GM12878 (cell line): Measurements from ENCODE around the gene PCED1B.

Experiments
- BCLAF1 ChIP-seq: fragments of 450-650 bp; IDR thresholded peaks from 2 replicates; pipeline ENCODE4 v1.6.1; 2017; ENCODE audit warnings: antibody characterized with exemption, mild to moderate bottlenecking, moderate library complexity
- CBFB ChIP-seq: IDR thresholded peaks from 2 replicates; pipeline ENCODE4 v1.6.1; 2016; ENCODE audit warnings: antibody characterized with exemption, low read depth
- EGR1 ChIP-seq, 2 experiments: IDR thresholded peaks; 1 replicate in 1 of 2; 2 replicates in 1 of 2; pipeline ENCODE4 v1.6.1; 2011 to 2012; ENCODE audit warnings: low read depth in 2 of 2, low read length in 2 of 2, borderline replicate concordance in 1 of 2, mild to moderate bottlenecking in 1 of 2, moderate library complexity in 1 of 2
- HDAC6 ChIP-seq: fragments of 200-600 bp; sonication (generic); IDR thresholded peaks from one replicate; pipeline ENCODE4 v1.8.0; 2017; ENCODE audit warnings: antibody characterized with exemption; ENCODE audit not compliant: unreplicated experiment
- POLR2A ChIP-seq: IDR thresholded peaks from 2 replicates; pipeline ENCODE4 v1.6.1; 2011; ENCODE audit warnings: low read depth, mild to moderate bottlenecking, low read length
- TF ChIP-seq, protein P1 (sequence below), 3 experiments: IDR thresholded peaks in 2 of 3; conservative IDR thresholded peaks in 1 of 3; 2 replicates each; pipeline ENCODE4 v1.5.1; 2011; ENCODE audit warnings: low read depth in 3 of 3, low read length in 3 of 3, mild to moderate bottlenecking in 3 of 3, control low read depth in 2 of 3, moderate library complexity in 2 of 3, inconsistent platforms in 1 of 3, mixed read lengths in 1 of 3; ENCODE audit not compliant: control insufficient read depth in 2 of 3, insufficient read depth in 1 of 3; ENCODE audit errors: extremely low read depth in 1 of 3

DNA sequence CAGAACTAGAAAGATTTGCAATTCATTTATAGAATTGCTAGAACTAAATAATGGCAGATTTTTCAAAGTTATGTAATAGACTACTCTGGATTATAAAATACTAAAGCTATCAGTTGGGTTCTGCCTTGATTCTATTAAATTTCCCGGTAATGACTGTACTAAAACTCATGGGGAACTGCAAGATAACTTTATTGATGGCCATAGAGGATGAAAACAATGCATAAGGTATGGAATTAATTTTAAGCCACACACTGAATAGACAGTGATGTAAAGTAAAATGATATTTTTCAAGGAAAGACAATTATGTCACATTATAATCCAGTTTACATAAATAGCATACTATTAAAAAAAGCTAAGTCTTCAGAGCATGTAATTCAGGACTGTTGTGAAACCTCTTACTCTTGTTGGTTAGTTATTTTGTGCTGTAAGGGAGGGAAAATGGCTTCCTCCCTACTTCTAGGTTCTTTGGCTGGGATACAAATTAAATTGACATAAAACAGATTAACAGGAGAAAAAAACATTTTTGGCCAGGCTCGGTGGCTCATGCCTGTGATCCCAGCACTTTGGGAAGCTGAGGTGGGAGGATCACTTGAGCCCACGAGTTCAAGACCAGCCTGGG is 134.7 kb downstream of the PCED1B start:
- TF ChIP-seq CBFB: no peak
- TF ChIP-seq, protein P1, sequence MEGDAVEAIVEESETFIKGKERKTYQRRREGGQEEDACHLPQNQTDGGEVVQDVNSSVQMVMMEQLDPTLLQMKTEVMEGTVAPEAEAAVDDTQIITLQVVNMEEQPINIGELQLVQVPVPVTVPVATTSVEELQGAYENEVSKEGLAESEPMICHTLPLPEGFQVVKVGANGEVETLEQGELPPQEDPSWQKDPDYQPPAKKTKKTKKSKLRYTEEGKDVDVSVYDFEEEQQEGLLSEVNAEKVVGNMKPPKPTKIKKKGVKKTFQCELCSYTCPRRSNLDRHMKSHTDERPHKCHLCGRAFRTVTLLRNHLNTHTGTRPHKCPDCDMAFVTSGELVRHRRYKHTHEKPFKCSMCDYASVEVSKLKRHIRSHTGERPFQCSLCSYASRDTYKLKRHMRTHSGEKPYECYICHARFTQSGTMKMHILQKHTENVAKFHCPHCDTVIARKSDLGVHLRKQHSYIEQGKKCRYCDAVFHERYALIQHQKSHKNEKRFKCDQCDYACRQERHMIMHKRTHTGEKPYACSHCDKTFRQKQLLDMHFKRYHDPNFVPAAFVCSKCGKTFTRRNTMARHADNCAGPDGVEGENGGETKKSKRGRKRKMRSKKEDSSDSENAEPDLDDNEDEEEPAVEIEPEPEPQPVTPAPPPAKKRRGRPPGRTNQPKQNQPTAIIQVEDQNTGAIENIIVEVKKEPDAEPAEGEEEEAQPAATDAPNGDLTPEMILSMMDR (IDR thresholded peaks at IDR 0.05 in 2 of 3, conservative IDR thresholded peaks at IDR 0.05 in 1 of 3; ENCODE audit: control insufficient read depth in 2 of 3, extremely low read depth in 1 of 3, insufficient read depth in 1 of 3, low read depth in 3 of 3, low read length in 3 of 3): no peak
- no peak for TF ChIP-seq POLR2A
- TF ChIP-seq HDAC6: no peak
- TF ChIP-seq EGR1 (IDR thresholded peaks at IDR 0.05; ENCODE audit: borderline replicate concordance in 1 of 2, low read depth in 2 of 2, low read length in 2 of 2): no peak
- TF ChIP-seq BCLAF1: no peak
